Measurements from ENCODE around the gene TNNT1.

The TNNT1 gene

DNA sequence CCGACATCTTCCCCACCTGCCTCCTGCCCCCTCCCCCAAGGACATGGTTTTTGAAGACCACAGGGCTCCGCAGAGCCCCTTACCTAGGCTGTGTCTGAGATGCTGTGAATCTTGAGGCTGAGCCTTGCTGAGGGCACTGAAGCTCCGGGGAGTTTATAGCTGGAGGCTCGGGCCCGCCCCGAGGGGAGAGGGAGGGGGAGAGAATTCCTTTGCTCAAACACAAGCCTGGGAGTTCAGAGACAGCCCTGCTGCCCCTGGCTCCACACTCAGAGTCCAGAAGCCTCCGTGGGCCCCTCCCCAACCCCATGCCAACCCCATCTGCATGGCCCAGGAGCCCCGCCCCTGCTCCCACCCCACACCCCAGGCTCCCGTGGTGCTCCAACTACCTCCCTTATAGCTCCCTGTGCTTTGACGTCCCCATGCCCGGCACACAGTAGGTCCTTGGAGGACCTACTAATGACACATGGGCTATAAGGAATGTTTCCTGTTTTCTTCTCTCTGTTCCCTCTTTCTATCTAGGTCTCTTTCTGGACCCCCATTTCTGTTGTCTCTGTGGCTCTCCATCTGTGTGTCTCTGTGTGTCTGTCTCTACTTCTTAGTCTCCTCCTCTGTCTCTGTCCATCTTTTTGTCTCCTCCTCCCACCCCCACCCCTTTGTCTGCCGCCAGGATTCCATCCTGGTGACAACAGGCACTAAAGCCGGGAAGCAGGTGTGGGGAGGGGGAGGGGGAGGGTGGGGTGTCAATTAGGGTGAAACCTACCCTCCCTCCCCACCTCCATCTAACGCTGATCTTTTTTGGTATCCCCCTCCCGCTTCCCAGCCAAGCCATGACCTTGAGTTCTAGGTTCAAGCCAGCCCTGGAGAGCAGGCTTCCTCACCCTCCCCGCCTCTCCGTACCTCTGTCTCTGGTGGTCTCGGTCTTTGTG, at the start of gene TNNT1:
TSS of gene TNNT1 (minus strand) at position 129 of the 926 bp plus-strand sequence. CDS start 2,049 bp downstream, outside the sequence.
- H3K9ac ChIP-seq (ENCODE audit: insufficient read length, low read depth): peak within 1 kb of the TSS; percentile 50
- TF ChIP-seq ZNF274 (IDR thresholded peaks at IDR 0.05; ENCODE audit: low read depth, low read length): no peak
- no peak for TF ChIP-seq SUZ12 (IDR thresholded peaks at IDR 0.05; ENCODE audit: extremely low read depth, insufficient read depth, insufficient read length)
- no peak for TF ChIP-seq YY1 (IDR thresholded peaks at IDR 0.05; ENCODE audit: insufficient read depth, insufficient read length)
- DNase-seq (ENCODE audit: low read depth, low spot score): no peak
- H3K4me3 ChIP-seq (ENCODE audit: insufficient read length, low read depth): peak within 1 kb of the TSS; percentile 24
- H3K36me3 ChIP-seq (ENCODE audit: insufficient read depth, insufficient read length, low read length): peaks cover 4% of the 10 kb centered on the region
- peaks cover 11% of the 10 kb centered on the region for H3K4me1 ChIP-seq (ENCODE audit: insufficient read depth, insufficient read length)
- H3K9me3 ChIP-seq (ENCODE audit: insufficient read depth, low read length): no peaks in the 10 kb centered on the region
- no peaks in the 10 kb centered on the region for H3K27me3 ChIP-seq (ENCODE audit: insufficient read depth, insufficient read length)

- Histone ChIP-seq H3K36me3 (ENCODE audit: insufficient read depth, insufficient read length, low read length) (no peaks in the 10 kb centered on the region), H3K27me3 (ENCODE audit: insufficient read depth, insufficient read length) (no peaks in the 10 kb centered on the region), H3K4me3 (ENCODE audit: insufficient read length, low read depth) (no peak overlapping the region), H3K4me1 (ENCODE audit: insufficient read depth, insufficient read length) (no peaks in the 10 kb centered on the region), H3K9ac (ENCODE audit: insufficient read length, low read depth) (no peak overlapping the region), H3K9me3 (ENCODE audit: insufficient read depth, low read length) (no peaks in the 10 kb centered on the region)
- DNase-seq (ENCODE audit: low read depth, low spot score): no peak
- TF ChIP-seq SUZ12 (IDR thresholded peaks at IDR 0.05; ENCODE audit: extremely low read depth, insufficient read depth, insufficient read length): no peak
Measured at GRCh38 chr19:55198651-55199050, 49.6 kb upstream of the TNNT1 start.

GRCh38 chr19:55197528-55197927, 48.5 kb upstream of the TNNT1 start:
- no peak for DNase-seq (ENCODE audit: low read depth, low spot score)
- no peaks in the 10 kb centered on the region for H3K4me1 ChIP-seq (ENCODE audit: insufficient read depth, insufficient read length)
- no peaks in the 10 kb centered on the region for H3K9me3 ChIP-seq (ENCODE audit: insufficient read depth, low read length)
- H3K9ac ChIP-seq (ENCODE audit: insufficient read length, low read depth): no peak overlapping the region
- no peaks in the 10 kb centered on the region for H3K27me3 ChIP-seq (ENCODE audit: insufficient read depth, insufficient read length)
- H3K36me3 ChIP-seq (ENCODE audit: insufficient read depth, insufficient read length, low read length): no peaks in the 10 kb centered on the region
- TF ChIP-seq SUZ12 (IDR thresholded peaks at IDR 0.05; ENCODE audit: extremely low read depth, insufficient read depth, insufficient read length) (no peak), YY1 (IDR thresholded peaks at IDR 0.05; ENCODE audit: insufficient read depth, insufficient read length) (no peak), ZNF274 (IDR thresholded peaks at IDR 0.05; ENCODE audit: low read depth, low read length) (no peak)
- H3K4me3 ChIP-seq (ENCODE audit: insufficient read length, low read depth): no peak overlapping the region

GRCh38 chr19:55196803-55197202, 47.8 kb upstream of the TNNT1 start:
- TF ChIP-seq SUZ12 (IDR thresholded peaks at IDR 0.05; ENCODE audit: extremely low read depth, insufficient read depth, insufficient read length) (no peak), YY1 (IDR thresholded peaks at IDR 0.05; ENCODE audit: insufficient read depth, insufficient read length) (no peak), ZNF274 (IDR thresholded peaks at IDR 0.05; ENCODE audit: low read depth, low read length) (no peak)
- H3K36me3 ChIP-seq (ENCODE audit: insufficient read depth, insufficient read length, low read length): no peaks in the 10 kb centered on the region
- no peak overlapping the region for H3K4me3 ChIP-seq (ENCODE audit: insufficient read length, low read depth)
- no peak overlapping the region for H3K9ac ChIP-seq (ENCODE audit: insufficient read length, low read depth)
- no peak for DNase-seq (ENCODE audit: low read depth, low spot score)
- no peaks in the 10 kb centered on the region for H3K27me3 ChIP-seq (ENCODE audit: insufficient read depth, insufficient read length)
- H3K4me1 ChIP-seq (ENCODE audit: insufficient read depth, insufficient read length): no peaks in the 10 kb centered on the region
- H3K9me3 ChIP-seq (ENCODE audit: insufficient read depth, low read length): no peaks in the 10 kb centered on the region

GRCh38 chr19:55193481-55193880, 44.5 kb upstream of the TNNT1 start:
- no peak for TF ChIP-seq ZNF274 (IDR thresholded peaks at IDR 0.05; ENCODE audit: low read depth, low read length)
- TF ChIP-seq YY1 (IDR thresholded peaks at IDR 0.05; ENCODE audit: insufficient read depth, insufficient read length): no peak
- no peak for TF ChIP-seq SUZ12 (IDR thresholded peaks at IDR 0.05; ENCODE audit: extremely low read depth, insufficient read depth, insufficient read length)
- Histone ChIP-seq H3K27me3 (ENCODE audit: insufficient read depth, insufficient read length) (no peaks in the 10 kb centered on the region), H3K36me3 (ENCODE audit: insufficient read depth, insufficient read length, low read length) (no peaks in the 10 kb centered on the region), H3K9me3 (ENCODE audit: insufficient read depth, low read length) (no peaks in the 10 kb centered on the region), H3K9ac (ENCODE audit: insufficient read length, low read depth) (no peak overlapping the region), H3K4me3 (ENCODE audit: insufficient read length, low read depth) (no peak overlapping the region), H3K4me1 (ENCODE audit: insufficient read depth, insufficient read length) (no peaks in the 10 kb centered on the region)
- no peak for DNase-seq (ENCODE audit: low read depth, low spot score)

- no peak for DNase-seq (ENCODE audit: low read depth, low spot score)
- TF ChIP-seq YY1 (IDR thresholded peaks at IDR 0.05; ENCODE audit: insufficient read depth, insufficient read length) (no peak), ZNF274 (IDR thresholded peaks at IDR 0.05; ENCODE audit: low read depth, low read length) (no peak), SUZ12 (IDR thresholded peaks at IDR 0.05; ENCODE audit: extremely low read depth, insufficient read depth, insufficient read length) (no peak)
- no peak overlapping the region for H3K9ac ChIP-seq (ENCODE audit: insufficient read length, low read depth)
Measured at GRCh38 chr19:55189403-55189835, 40.4 kb upstream of the TNNT1 start.

DNA sequence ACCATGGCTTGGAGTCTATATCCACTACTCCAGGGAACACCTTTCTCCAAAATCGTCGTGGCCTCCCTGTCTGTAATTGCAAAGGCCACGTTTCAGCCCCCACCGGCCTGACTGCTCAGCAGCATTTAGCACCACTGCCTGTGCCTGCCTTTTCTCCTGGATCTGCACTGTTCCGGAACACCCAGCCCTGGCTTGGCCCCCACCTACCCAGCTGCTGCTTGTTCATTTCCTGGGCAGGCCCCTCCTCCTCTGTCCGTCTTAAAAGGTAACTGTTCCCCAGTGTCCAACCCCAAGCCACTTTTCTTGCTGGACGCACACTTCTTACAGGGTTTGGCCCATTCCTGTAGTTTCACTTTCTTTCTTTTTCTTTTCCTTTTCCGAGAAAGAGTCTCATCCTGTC, 39.6 kb upstream of the TNNT1 start:
- Histone ChIP-seq H3K36me3 (ENCODE audit: insufficient read depth, insufficient read length, low read length) (no peaks in the 10 kb centered on the region), H3K4me1 (ENCODE audit: insufficient read depth, insufficient read length) (no peaks in the 10 kb centered on the region), H3K9me3 (ENCODE audit: insufficient read depth, low read length) (no peaks in the 10 kb centered on the region), H3K27me3 (ENCODE audit: insufficient read depth, insufficient read length) (no peaks in the 10 kb centered on the region), H3K4me3 (ENCODE audit: insufficient read length, low read depth) (no peak overlapping the region), H3K9ac (ENCODE audit: insufficient read length, low read depth) (no peak overlapping the region)
- no peak for DNase-seq (ENCODE audit: low read depth, low spot score)
- TF ChIP-seq YY1 (IDR thresholded peaks at IDR 0.05; ENCODE audit: insufficient read depth, insufficient read length) (no peak), ZNF274 (IDR thresholded peaks at IDR 0.05; ENCODE audit: low read depth, low read length) (no peak)

More at GRCh38 chr19:55189403-55189835, 40.4 kb upstream of the TNNT1 start:
- no peaks in the 10 kb centered on the region for H3K4me1 ChIP-seq (ENCODE audit: insufficient read depth, insufficient read length)
- no peaks in the 10 kb centered on the region for H3K36me3 ChIP-seq (ENCODE audit: insufficient read depth, insufficient read length, low read length)
- H3K4me3 ChIP-seq (ENCODE audit: insufficient read length, low read depth): no peak overlapping the region
- no peaks in the 10 kb centered on the region for H3K9me3 ChIP-seq (ENCODE audit: insufficient read depth, low read length)
- H3K27me3 ChIP-seq (ENCODE audit: insufficient read depth, insufficient read length): no peaks in the 10 kb centered on the region

Data from NT2/D1 (cell line).